H1 (cell line): Measurements from ENCODE around the gene WWP2. TPM values are rescaled to one million over a fixed set of nuclear protein-coding genes. Genes with fewer than 3 reads are reported as not detected.

Experiments used
- CTCF ChIA-PET: fragments of 300-600 bp; sonication (Branson Sonifier 250); formaldehyde crosslinking; loops from one replicate; lab custom pipeline; 2021; ENCODE audit not compliant: partially characterized antibody; lab: Charles Lee
- POLR2A ChIA-PET: fragments of 300-600 bp; sonication (Branson Sonifier 250); formaldehyde crosslinking; loops from one replicate; lab custom pipeline; 2021; ENCODE audit warnings: inconsistent platforms; ENCODE audit not compliant: partially characterized antibody; lab: Charles Lee
- DNase-seq, 2 experiments: peaks; one replicate each; pipeline versions ENCODE4 v3.0.0 to v3.0.0-alpha.2; 2010 to 2022; ENCODE audit warnings: low spot score in 2 of 2, low read depth in 1 of 2, mixed read lengths in 1 of 2
- FAIRE-seq: peaks from 2 replicates; lab custom pipeline; 2011; peaks lifted over from hg19 to GRCh38; lab: Jason Lieb, UNC
- H2AFZ ChIP-seq: 2 replicates; pipeline ENCODE4 v1.8.1; 2012; ENCODE audit warnings: low read length, inconsistent platforms
- H2AK5ac ChIP-seq: 2 replicates; pipeline ENCODE4 v1.6.1; 2013; ENCODE audit warnings: low read depth, low read length
- H2BK120ac ChIP-seq: replicated peaks from 2 replicates; pipeline ENCODE3; 2013; ENCODE audit warnings: low read depth, low read length, inconsistent platforms
- H2BK12ac ChIP-seq: 2 replicates; pipeline ENCODE4 v1.6.1; 2013; ENCODE audit warnings: low read depth, low read length
- H2BK15ac ChIP-seq: 2 replicates; pipeline ENCODE4 v1.6.1; 2013; ENCODE audit warnings: low read length
- H2BK20ac ChIP-seq: 2 replicates; pipeline ENCODE4 v1.6.1; 2013; ENCODE audit warnings: low read length
- H2BK5ac ChIP-seq: 2 replicates; pipeline ENCODE4 v1.6.1; 2013; ENCODE audit warnings: low read depth, low read length
- H3K14ac ChIP-seq: 2 replicates; pipeline ENCODE4 v1.6.1; 2013; ENCODE audit warnings: inconsistent platforms; ENCODE audit not compliant: insufficient read length
- H3K18ac ChIP-seq: 2 replicates; pipeline ENCODE4 v1.6.1; 2013; ENCODE audit warnings: low read length; ENCODE audit errors: extremely low read depth
- H3K23ac ChIP-seq: 2 replicates; pipeline ENCODE4 v1.6.1; 2013; ENCODE audit warnings: inconsistent platforms; ENCODE audit not compliant: insufficient read length
- H3K23me2 ChIP-seq: 2 replicates; pipeline ENCODE4 v1.6.1; 2013; ENCODE audit warnings: low read depth, low read length
- H3K27ac ChIP-seq: 2 replicates; pipeline ENCODE4 v1.6.1; 2011; ENCODE audit warnings: low read depth, low read length, inconsistent platforms
- H3K27me3 ChIP-seq, 4 experiments: replicated peaks in 1 of 4; 1 replicate in 1 of 4; 2 replicates in 3 of 4; pipeline versions ENCODE4 v1.6.1 to v1.8.1; 2011 to 2013; ENCODE audit warnings: low read length in 3 of 4, mild to moderate bottlenecking in 3 of 4, inconsistent platforms in 2 of 4, mixed read lengths in 2 of 4, moderate library complexity in 1 of 4; ENCODE audit not compliant: control insufficient read depth in 3 of 4, insufficient read depth in 3 of 4; ENCODE audit errors: extremely low read depth in 1 of 4
- H3K36me3 ChIP-seq, 4 experiments: 2 replicates each; pipeline versions ENCODE4 v1.6.1 to v1.8.1; 2011 to 2013; ENCODE audit warnings: mild to moderate bottlenecking in 4 of 4, low read length in 3 of 4, moderate library complexity in 2 of 4, control low read depth in 1 of 4, inconsistent platforms in 1 of 4; ENCODE audit not compliant: insufficient read depth in 4 of 4, control insufficient read depth in 2 of 4
- H3K4ac ChIP-seq: replicated peaks from 2 replicates; pipeline ENCODE3; 2013; ENCODE audit warnings: low read length, low read depth, mixed read lengths, inconsistent platforms; ENCODE audit not compliant: insufficient read length
- H3K4me1 ChIP-seq, 4 experiments: replicated peaks in 1 of 4; 1 replicate in 1 of 4; 2 replicates in 3 of 4; pipeline versions ENCODE4 v1.6.1 to v1.8.1; 2011 to 2013; ENCODE audit warnings: low read length in 3 of 4, inconsistent platforms in 2 of 4, mixed read lengths in 1 of 4; ENCODE audit not compliant: insufficient read depth in 4 of 4, control insufficient read depth in 3 of 4
- H3K4me2 ChIP-seq, 2 experiments: 2 replicates each; pipeline versions ENCODE4 v1.6.1 to v1.8.1; 2011 to 2013; ENCODE audit warnings: low read depth in 2 of 2, low read length in 2 of 2, control low read depth in 1 of 2, inconsistent platforms in 1 of 2, mild to moderate bottlenecking in 1 of 2; ENCODE audit not compliant: insufficient read depth in 1 of 2
- H3K4me3 ChIP-seq, 4 experiments: fragments of 200-600, 300-600 bp in 1 of 4; sonication (generic), shearing (Covaris generic), sonication (Bioruptor Twin) in 1 of 4; 2 replicates each; pipeline versions ENCODE4 v1.5.1 to v1.8.1; 2011 to 2016; ENCODE audit warnings: low read length in 4 of 4, low read depth in 3 of 4, control low read depth in 2 of 4, inconsistent platforms in 2 of 4, mild to moderate bottlenecking in 2 of 4, mixed read lengths in 1 of 4, moderate library complexity in 1 of 4; ENCODE audit not compliant: insufficient read depth in 2 of 4; ENCODE audit errors: extremely low read depth in 1 of 4
- H3K56ac ChIP-seq: replicated peaks from 2 replicates; pipeline ENCODE3; 2013; ENCODE audit warnings: low read depth, mild to moderate bottlenecking, mixed read lengths, low read length, inconsistent platforms; ENCODE audit not compliant: insufficient read length
- H3K79me1 ChIP-seq: 2 replicates; pipeline ENCODE4 v1.6.1; 2013; ENCODE audit warnings: low read depth, low read length, control low read depth
- H3K79me2 ChIP-seq, 2 experiments: 2 replicates each; pipeline versions ENCODE4 v1.6.1 to v1.8.1; 2012 to 2013; ENCODE audit warnings: low read length in 2 of 2, mild to moderate bottlenecking in 2 of 2, inconsistent platforms in 1 of 2; ENCODE audit not compliant: insufficient read depth in 2 of 2, control insufficient read depth in 1 of 2
- H3K9ac ChIP-seq, 4 experiments: replicated peaks in 1 of 4; 1 replicate in 1 of 4; 2 replicates in 3 of 4; pipeline versions ENCODE4 v1.6.1 to v1.8.1; 2011 to 2013; ENCODE audit warnings: low read depth in 3 of 4, low read length in 3 of 4, control low read depth in 2 of 4, mild to moderate bottlenecking in 2 of 4, moderate library complexity in 2 of 4, inconsistent platforms in 1 of 4; ENCODE audit errors: extremely low read depth in 1 of 4
- H3K9me3 ChIP-seq, 2 experiments: 2 replicates each; pipeline versions ENCODE4 v1.6.1 to v1.8.1; 2012 to 2013; ENCODE audit warnings: mild to moderate bottlenecking in 2 of 2, moderate library complexity in 2 of 2, control low read depth in 1 of 2, inconsistent platforms in 1 of 2, low read depth in 1 of 2, low read length in 1 of 2, mixed read lengths in 1 of 2; ENCODE audit not compliant: insufficient read depth in 2 of 2
- H4K20me1 ChIP-seq, 2 experiments: replicated peaks in 1 of 2; 2 replicates each; pipeline versions ENCODE3 to v1.8.1; 2011 to 2013; ENCODE audit warnings: inconsistent platforms in 2 of 2, low read length in 2 of 2, mild to moderate bottlenecking in 1 of 2; ENCODE audit not compliant: insufficient read depth in 2 of 2, control insufficient read depth in 1 of 2
- H4K5ac ChIP-seq: 2 replicates; pipeline ENCODE4 v1.6.1; 2013; ENCODE audit warnings: low read length, low read depth, mixed read lengths, inconsistent platforms; ENCODE audit not compliant: insufficient read length
- H4K8ac ChIP-seq: 2 replicates; pipeline ENCODE4 v1.8.0; 2013; ENCODE audit warnings: mild to moderate bottlenecking, moderate library complexity, low read length, inconsistent platforms; ENCODE audit not compliant: insufficient read depth; ENCODE audit errors: extremely low read depth
- H4K91ac ChIP-seq: replicated peaks from 2 replicates; pipeline ENCODE3; 2013; ENCODE audit warnings: low read length, mixed read lengths, inconsistent platforms; ENCODE audit not compliant: insufficient read length
- RNF2 ChIP-seq: fragments of 200-900, 300-1000 bp; sonication (generic); IDR thresholded peaks from 2 replicates; pipeline ENCODE4 v1.7.1; 2016; ENCODE audit warnings: borderline replicate concordance, low read depth, mild to moderate bottlenecking, antibody characterized with exemption, low read length; ENCODE audit not compliant: poor library complexity, severe bottlenecking; ENCODE audit errors: missing control alignments
- SAP30 ChIP-seq: fragments of 300-600 bp; sonication (generic); IDR thresholded peaks from 2 replicates; pipeline ENCODE4 v1.7.1; 2012; ENCODE audit warnings: low read length, moderate library complexity, mild to moderate bottlenecking, inconsistent platforms; ENCODE audit not compliant: insufficient read depth, insufficient replicate concordance
- SIRT6 ChIP-seq: IDR thresholded peaks from one replicate; pipeline ENCODE4 v1.7.1; 2012; ENCODE audit warnings: low read length, inconsistent platforms
- SIX5 ChIP-seq: IDR thresholded peaks from 2 replicates; pipeline ENCODE4 v1.6.1; 2011; ENCODE audit warnings: mild to moderate bottlenecking, low read depth, low read length
- TAF7 ChIP-seq: optimal IDR thresholded peaks from 2 replicates; pipeline ENCODE3; 2011; ENCODE audit warnings: low read depth, mild to moderate bottlenecking, inconsistent platforms, low read length, moderate library complexity, borderline replicate concordance
- TCF12 ChIP-seq: IDR thresholded peaks from 2 replicates; pipeline ENCODE4 v1.6.1; 2011; ENCODE audit warnings: low read depth, mild to moderate bottlenecking, low read length
- ZNF274 ChIP-seq: IDR thresholded peaks from 2 replicates; pipeline ENCODE4 v1.7.0; 2012; ENCODE audit warnings: low read length, borderline replicate concordance; ENCODE audit errors: extremely low read depth
- WGBS, 2 experiments: shearing (Covaris generic) in 1 of 2; methylation state at CpG; one replicate each; pipeline versions ENCODE4 v1.1.6 to v1.1.7; 2013 to 2015; ENCODE audit warnings: low lambda C conversion rate in 2 of 2, mixed read lengths in 2 of 2, inconsistent platforms in 1 of 2, low coverage in 1 of 2, missing lambda C conversion rate in 1 of 2; ENCODE audit not compliant: insufficient replicate concordance in 2 of 2, insufficient coverage in 1 of 2, insufficient read length in 1 of 2; ENCODE audit errors: extremely low coverage in 1 of 2, missing lambda C conversion rate in 1 of 2; 5-methylcytosine and 5-hydroxymethylcytosine counted together
- polyA plus RNA-seq, 7 experiments: library from polyadenylated mRNA; depleted of rRNA in 3 of 7; stranded (reverse) in 5 of 7; unstranded in 2 of 7; fragments of >200 nt in 5 of 7; fragments of 200-250 nt in 2 of 7; gene quantifications; 1 replicate in 5 of 7; 2 replicates in 1 of 7; 4 replicates in 1 of 7; pipeline versions ENCODE4 v1.2.1 to v1.2.3, GENCODE V29; 2011 to 2013; ENCODE audit warnings: missing spikeins in 2 of 7, mixed read lengths in 2 of 7
- total RNA-seq: library from RNA; stranded (reverse); fragmentation: NEBNext Ultra II Directional; extraction: Animal tissue kit (Norgen Biotek cat#: 25700); gene quantifications from 2 replicates; pipeline ENCODE4 v1.2.1, GENCODE V29; 2021
- TF ChIP-seq, protein P1 (sequence below): IDR thresholded peaks from 2 replicates; pipeline ENCODE4 v1.6.1; 2012; ENCODE audit warnings: inconsistent platforms

WWP2 gene
- total and polyA plus RNA-seq, 2 of the 8 experiments (the other 6 are each of a cell fraction or from before 2014, with no cell fraction given), result 14.1 to 42.2 TPM

DNA sequence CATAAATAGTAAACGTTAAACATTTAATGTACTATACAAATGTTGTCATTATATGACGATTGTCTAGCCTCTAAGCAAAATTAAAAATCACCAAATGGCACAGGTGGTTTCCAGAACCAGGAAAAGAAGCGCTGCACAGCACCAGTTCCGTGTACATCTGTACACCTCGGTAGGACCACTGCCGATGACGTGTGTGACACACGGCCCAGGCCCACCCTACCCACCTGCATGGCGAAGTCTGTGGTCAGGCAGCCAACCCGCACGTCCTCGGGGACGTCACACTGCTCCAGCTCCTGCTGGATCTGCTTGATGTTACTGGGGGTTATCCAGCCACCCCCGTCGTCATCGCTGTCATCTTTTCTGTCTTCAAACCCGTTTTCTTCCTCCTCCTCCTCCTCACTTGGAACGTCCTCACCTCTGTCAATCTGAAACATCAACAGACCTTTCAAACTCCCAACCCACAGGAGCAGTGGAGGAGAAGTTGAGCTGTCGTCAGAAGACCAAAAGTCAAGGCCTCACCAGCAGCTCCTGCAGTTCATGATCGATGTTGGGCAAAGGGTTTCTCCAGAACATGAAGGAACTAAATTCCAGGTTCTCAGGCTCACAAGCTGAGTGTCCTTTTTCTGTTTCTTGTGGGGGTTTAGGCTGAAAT is 13.3 kb upstream of the WWP2 start:
- no peak overlapping the region for H3K4ac ChIP-seq
- no peak overlapping the region for H2AK5ac ChIP-seq
- peaks cover 50 to 73% (median 63%) of the 10 kb centered on the region in 4 experiments for H3K36me3 ChIP-seq
- POLR2A ChIA-PET, result interaction anchor here (0.9 kb wide), 1 partner anchor 45 kb away, joined by 3 read pairs; no protein-coding TSS in a partner anchor
- H3K79me2 ChIP-seq, result peaks cover 6 to 27% of the 10 kb centered on the region in 2 experiments
- H3K23me2 ChIP-seq, result no peaks in the 10 kb centered on the region
- no peaks in the 10 kb centered on the region for H3K4me1 ChIP-seq
- H3K4me3 ChIP-seq, result no peak overlapping the region
- H4K20me1 ChIP-seq, result peaks cover 0 to 17% of the 10 kb centered on the region in 2 experiments
- no peak overlapping the region for H3K18ac ChIP-seq
- H3K27me3 ChIP-seq, result no peaks in the 10 kb centered on the region
- H4K91ac ChIP-seq, result no peak overlapping the region
- no peak overlapping the region for H2BK12ac ChIP-seq
- H4K5ac ChIP-seq, result no peak overlapping the region
- H2BK20ac ChIP-seq, result no peak overlapping the region
- no peaks in the 10 kb centered on the region for H3K9me3 ChIP-seq
- H3K14ac ChIP-seq, result no peak overlapping the region
- no peak overlapping the region for H2BK5ac ChIP-seq
- CTCF ChIA-PET, result interaction anchor here (1.5 kb wide), 1 partner anchor 27 kb away, joined by 3 read pairs; no protein-coding TSS in a partner anchor
- H3K4me2 ChIP-seq, result no peak overlapping the region
- peaks cover 6% of the 10 kb centered on the region for H3K79me1 ChIP-seq
- no peak overlapping the region for H2AFZ ChIP-seq
- no peak for FAIRE-seq
- no peak overlapping the region for H2BK120ac ChIP-seq
- no peak overlapping the region for H3K9ac ChIP-seq
- DNase-seq, result no peak
- H3K23ac ChIP-seq, result no peak overlapping the region
- no peak overlapping the region for H2BK15ac ChIP-seq
- H3K27ac ChIP-seq, result no peak overlapping the region
- no peak overlapping the region for H4K8ac ChIP-seq
- H3K56ac ChIP-seq, result no peak overlapping the region
- whole genome bisulfite sequencing, 2 experiments, result 88% methylated on average over 20 of the region's 20 CpGs; no CpG with 5 or more reads in 1 of the 2 experiments
- no peak for TF ChIP-seq RNF2
- no peak for TF ChIP-seq TAF7
- TF ChIP-seq SIX5, result no peak
- TF ChIP-seq SAP30, result no peak
- TF ChIP-seq, protein P1, sequence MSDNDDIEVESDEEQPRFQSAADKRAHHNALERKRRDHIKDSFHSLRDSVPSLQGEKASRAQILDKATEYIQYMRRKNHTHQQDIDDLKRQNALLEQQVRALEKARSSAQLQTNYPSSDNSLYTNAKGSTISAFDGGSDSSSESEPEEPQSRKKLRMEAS, result no peak
- no peak for TF ChIP-seq ZNF274
- no peak for TF ChIP-seq SIRT6
- no peak for TF ChIP-seq TCF12
